Measurements from ENCODE around the gene CEBPA.

- TF ChIP-seq POLR2A (IDR thresholded peaks at IDR 0.05; ENCODE audit: low read depth, low read length) (no peak), POLR2AphosphoS5 (IDR thresholded peaks at IDR 0.05; ENCODE audit: low read depth, low read length) (no peak), TAF1 (IDR thresholded peaks at IDR 0.05; ENCODE audit: low read depth, low read length) (no peak), PAX5 (IDR thresholded peaks at IDR 0.05; ENCODE audit: insufficient read depth, low read length, severe bottlenecking) (no peak), SPI1 (IDR thresholded peaks at IDR 0.05; ENCODE audit: low read depth, low read length) (no peak), POU2F2 (IDR thresholded peaks at IDR 0.05; ENCODE audit: low read depth, low read length) (no peak)
Observed at GRCh38 chr19:33350538-33351309, 48.4 kb upstream of the CEBPA start.
